ENCODE measurements around the gene CFAP97D2.

The CFAP97D2 gene

DNA sequence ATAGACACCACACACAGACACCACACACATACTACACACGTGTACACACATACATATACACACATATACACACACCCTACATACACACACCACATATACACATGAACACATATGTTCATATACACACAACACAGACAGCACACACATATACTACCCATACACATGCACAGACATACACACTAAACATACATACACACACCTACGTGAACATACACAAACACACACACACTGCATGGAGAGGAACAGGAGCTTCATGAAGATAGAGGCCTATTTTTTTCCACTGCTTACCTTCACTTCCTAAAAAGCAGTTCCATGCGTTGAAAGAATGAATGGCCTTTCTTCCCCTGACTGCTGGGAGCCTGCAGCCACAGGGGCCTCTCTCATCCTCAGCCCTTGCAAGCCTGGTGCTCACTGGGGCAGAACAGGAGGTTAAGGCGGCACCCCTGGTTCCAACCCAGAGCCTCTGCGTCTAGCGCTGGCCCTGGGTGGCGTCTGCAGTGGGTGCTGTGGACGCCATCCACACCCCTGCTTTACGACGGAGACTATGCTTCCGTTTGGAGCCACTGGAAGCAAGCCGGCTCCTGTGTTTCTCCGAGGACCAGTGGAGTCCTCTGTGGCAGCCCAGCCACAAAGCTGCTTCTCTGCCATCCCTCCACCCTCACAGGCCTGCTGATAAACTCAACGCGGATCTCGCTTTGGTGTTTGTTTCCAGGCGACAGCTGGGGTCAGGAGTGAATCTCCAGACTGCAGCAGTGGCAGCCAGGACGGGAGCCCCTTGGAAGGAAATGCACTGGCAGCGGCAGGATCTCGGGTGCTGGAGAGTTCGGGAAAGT, 44.7 kb upstream of the CFAP97D2 start:
- TF ChIP-seq, protein P1, sequence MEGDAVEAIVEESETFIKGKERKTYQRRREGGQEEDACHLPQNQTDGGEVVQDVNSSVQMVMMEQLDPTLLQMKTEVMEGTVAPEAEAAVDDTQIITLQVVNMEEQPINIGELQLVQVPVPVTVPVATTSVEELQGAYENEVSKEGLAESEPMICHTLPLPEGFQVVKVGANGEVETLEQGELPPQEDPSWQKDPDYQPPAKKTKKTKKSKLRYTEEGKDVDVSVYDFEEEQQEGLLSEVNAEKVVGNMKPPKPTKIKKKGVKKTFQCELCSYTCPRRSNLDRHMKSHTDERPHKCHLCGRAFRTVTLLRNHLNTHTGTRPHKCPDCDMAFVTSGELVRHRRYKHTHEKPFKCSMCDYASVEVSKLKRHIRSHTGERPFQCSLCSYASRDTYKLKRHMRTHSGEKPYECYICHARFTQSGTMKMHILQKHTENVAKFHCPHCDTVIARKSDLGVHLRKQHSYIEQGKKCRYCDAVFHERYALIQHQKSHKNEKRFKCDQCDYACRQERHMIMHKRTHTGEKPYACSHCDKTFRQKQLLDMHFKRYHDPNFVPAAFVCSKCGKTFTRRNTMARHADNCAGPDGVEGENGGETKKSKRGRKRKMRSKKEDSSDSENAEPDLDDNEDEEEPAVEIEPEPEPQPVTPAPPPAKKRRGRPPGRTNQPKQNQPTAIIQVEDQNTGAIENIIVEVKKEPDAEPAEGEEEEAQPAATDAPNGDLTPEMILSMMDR (IDR thresholded peaks at IDR 0.05; ENCODE audit: low read depth, low read length) = no peak
- no peak overlapping the region for H3K4me3 ChIP-seq (ENCODE audit: low read depth, low read length)

DNA sequence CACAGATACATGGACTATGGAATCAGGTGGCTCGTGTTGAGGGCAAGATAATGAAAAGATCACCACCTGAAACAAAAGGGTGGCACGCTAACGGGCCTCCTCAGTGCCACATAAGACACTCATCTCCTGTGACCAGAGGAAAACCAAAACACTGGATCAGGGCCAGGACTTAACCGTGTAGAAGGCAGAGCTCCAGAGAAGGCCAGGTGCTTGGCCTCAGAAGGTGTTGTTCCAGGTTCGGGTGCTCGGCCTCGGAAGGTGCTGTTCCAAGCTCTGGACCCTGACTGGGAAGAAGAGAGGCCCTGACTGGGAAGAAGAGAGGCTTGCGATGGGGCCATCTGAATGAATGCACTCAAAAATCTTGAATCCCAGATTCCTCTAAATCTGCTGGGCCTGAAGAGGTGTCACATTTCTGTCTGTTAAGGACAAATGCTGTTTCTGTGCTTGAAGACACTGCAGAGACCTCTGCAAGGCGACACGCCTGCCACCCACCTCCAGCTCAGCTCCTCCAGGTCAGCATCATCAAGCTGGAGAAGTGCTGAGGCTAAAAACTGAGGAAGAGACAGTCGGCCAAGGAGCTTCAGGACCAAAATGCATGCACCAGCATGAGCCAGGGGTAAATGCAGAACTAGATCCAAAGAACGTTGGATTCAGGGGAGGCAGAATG, 44.0 kb upstream of the CFAP97D2 start:
- no peak overlapping the region for H3K4me3 ChIP-seq (ENCODE audit: low read depth, low read length)
- TF ChIP-seq, protein P1 (IDR thresholded peaks at IDR 0.05; ENCODE audit: low read depth, low read length) = no peak

DNA sequence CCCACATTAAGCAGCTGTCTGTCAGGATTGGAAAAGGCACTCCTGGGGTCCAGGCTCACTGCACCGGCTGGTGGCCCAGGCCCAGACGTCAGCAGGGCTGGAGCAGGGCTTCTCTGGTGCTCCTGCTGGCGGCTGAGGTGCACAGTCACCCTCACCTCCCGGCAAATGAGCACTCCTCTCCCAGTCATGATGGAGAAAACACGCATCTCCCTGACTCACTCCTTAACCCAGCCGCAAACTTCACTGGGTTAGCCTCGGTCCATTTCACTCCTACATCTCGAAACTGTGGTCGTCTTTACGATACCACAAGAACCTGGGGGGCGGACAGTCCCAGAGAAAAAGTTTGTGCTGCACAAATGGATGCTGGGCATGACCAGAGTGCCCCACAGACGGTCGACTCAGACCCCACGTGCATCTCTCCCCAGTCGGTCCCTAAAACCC, 43.3 kb upstream of the CFAP97D2 start:
- H3K4me3 ChIP-seq (ENCODE audit: low read depth, low read length) = no peak overlapping the region

DNA sequence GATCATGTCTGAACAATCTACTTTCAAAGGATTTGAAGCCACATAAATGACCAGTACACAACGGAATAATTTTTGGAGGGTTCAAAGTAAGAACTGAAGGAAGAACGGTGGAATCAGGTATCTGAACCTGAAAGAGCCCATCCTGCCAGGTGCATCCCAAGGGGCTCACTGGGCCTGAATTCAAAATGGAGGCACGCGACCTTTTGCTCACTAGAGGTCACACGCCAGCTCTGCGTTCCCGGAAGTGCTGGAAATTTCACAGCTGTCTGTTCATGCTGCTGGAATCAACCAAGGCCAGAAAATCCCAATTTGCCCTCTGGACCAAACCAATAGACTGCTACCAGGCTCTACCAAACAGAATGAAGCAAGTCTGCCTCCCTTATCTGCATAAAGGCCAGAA, 42.5 kb upstream of the CFAP97D2 start:
- TF ChIP-seq, protein P1 (IDR thresholded peaks at IDR 0.05; ENCODE audit: low read depth, low read length) = no peak
- no peak overlapping the region for H3K4me3 ChIP-seq (ENCODE audit: low read depth, low read length)

More for the DNA sequence above, 43.3 kb upstream of the CFAP97D2 start:
- TF ChIP-seq, protein P1 (IDR thresholded peaks at IDR 0.05; ENCODE audit: low read depth, low read length) = no peak

DNA sequence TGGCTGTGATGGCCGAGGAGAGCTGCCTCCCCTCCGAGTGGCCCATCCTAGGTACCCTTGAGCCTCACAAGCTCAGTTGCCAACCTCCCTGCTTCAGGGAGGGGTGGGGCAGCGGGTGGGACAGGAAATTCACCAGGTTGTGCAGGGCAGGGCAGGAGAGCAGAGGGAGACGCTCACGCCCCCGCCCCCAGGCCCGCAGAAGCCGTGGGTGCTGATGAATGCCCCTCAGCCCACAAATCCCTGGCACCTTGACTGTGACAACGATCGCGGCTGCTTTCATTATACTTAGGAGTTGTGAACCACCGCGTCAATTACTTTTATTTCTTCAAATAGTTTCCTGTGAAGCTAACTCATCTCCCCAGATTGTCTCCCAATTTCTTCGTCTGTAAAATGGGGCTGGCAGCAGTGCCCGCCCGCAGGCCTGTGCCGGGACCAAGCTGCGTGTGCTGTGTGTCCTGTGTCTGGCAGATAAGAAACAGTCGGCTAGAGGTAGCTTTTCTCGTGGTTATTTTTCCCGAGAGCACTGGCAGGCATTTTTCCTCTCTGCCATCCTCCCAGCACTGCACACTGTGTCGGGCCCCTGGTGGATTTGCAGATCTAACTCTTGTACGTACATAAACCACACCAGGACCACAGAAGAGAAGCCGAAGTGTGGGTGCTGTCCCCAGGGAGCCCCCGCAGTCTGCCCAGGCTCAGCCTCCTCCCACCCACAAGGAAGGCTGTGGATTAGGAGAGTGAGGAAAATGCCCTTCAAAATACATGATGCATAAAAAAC, 38.7 kb upstream of the CFAP97D2 start:
- H3K4me3 ChIP-seq (ENCODE audit: low read depth, low read length) = no peak overlapping the region
- TF ChIP-seq, protein P1 (IDR thresholded peaks at IDR 0.05; ENCODE audit: low read depth, low read length) = no peak

DNA sequence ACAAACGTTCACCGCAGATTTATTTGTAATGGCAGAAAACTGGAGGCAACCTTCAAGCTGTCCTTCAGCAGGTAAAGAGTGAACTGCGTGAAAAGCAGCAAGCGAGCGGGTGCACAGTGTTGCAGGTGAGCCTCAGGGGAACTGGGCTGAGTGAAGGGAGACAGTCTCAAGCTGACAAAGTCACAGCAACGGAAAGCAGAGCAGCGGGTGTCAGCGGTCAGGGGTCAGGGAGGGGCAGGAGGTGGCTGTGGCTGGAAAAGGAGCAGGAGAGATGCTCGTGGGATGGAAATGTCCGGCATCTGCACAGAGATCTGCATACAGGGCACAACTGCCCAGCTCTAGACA, 38.2 kb upstream of the CFAP97D2 start:
- TF ChIP-seq, protein P1 (IDR thresholded peaks at IDR 0.05; ENCODE audit: low read depth, low read length) = no peak

More for the DNA sequence above, 38.2 kb upstream of the CFAP97D2 start:
- H3K4me3 ChIP-seq (ENCODE audit: low read depth, low read length) = no peak overlapping the region

Data from WI38 (cell line).